ENCODE data around the gene ST7. TPM values are rescaled to one million over a fixed set of nuclear protein-coding genes. Genes with fewer than 3 reads are reported as not detected.

The ST7 gene
- total and polyA plus RNA-seq, 8 donors, result 7.5 to 49.0 (median 16.1) TPM

DNA sequence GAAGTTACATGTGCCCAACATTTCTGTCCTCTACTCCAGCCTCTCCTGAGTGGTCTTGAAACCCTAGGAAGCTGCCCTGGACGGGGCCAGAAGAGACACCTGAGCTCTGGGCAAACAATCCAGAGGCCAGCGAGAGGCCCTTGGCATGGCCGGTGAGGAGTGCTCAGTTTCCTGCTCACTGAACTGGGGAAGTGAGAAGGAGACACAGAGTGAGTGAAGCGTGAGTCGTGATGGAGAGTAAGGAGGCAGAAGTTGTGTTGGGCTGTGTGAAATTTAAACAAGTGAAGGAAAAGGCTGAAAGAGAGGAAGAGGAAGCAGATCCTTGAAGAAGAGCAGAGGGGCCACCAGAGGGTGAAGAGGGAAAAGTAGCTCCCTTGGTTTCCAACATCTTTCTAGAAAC is 296.4 kb downstream of the ST7 start:
- H3K4me1 ChIP-seq, result no peaks in the 10 kb centered on the region
- TF ChIP-seq POLR2AphosphoS5 (IDR thresholded peaks at IDR 0.05), result no peak
- TF ChIP-seq EP300 (IDR thresholded peaks at IDR 0.05), result no peak
- TF ChIP-seq, protein P1, sequence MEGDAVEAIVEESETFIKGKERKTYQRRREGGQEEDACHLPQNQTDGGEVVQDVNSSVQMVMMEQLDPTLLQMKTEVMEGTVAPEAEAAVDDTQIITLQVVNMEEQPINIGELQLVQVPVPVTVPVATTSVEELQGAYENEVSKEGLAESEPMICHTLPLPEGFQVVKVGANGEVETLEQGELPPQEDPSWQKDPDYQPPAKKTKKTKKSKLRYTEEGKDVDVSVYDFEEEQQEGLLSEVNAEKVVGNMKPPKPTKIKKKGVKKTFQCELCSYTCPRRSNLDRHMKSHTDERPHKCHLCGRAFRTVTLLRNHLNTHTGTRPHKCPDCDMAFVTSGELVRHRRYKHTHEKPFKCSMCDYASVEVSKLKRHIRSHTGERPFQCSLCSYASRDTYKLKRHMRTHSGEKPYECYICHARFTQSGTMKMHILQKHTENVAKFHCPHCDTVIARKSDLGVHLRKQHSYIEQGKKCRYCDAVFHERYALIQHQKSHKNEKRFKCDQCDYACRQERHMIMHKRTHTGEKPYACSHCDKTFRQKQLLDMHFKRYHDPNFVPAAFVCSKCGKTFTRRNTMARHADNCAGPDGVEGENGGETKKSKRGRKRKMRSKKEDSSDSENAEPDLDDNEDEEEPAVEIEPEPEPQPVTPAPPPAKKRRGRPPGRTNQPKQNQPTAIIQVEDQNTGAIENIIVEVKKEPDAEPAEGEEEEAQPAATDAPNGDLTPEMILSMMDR (IDR thresholded peaks at IDR 0.05), result no peak
- no peak for TF ChIP-seq POLR2A (IDR thresholded peaks at IDR 0.05)
- DNase-seq, result no peak
- no peaks in the 10 kb centered on the region for H3K27me3 ChIP-seq
- H3K4me3 ChIP-seq, result no peak overlapping the region
- no peaks in the 10 kb centered on the region for H3K36me3 ChIP-seq
- 65 to 77% (median 75%) methylated on average over 5 of the region's 5 CpGs for WGBS, 5 donors
- peaks cover 0 to 8% (median 2%) of the 10 kb centered on the region in 4 donors for H3K9me3 ChIP-seq
- H3K27ac ChIP-seq, result no peak overlapping the region
- intact Hi-C loops (cut with DNase I; ENCODE audit: low total_unique reads), result no loop called here

DNA sequence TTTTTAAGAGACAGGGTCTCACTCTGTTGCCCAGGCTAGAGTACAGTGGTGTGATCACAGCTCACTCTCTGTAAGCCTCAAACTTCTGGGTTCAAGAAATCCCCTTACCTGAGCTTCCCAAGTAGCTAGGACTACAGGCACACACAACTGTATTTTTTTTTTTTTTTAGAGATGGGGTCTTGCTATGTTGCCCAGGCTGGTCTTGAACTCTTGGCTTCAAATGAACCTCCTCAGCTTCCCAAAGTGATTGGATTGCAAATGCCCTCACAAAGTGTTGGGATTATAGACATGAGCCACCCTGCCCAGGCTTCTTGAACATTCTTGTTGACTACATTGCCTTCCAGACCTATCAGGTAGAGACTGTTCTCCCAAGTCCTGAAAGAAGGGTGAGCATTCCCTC is 296.9 kb downstream of the ST7 start:
- H3K4me1 ChIP-seq, result no peaks in the 10 kb centered on the region
- peaks cover 0 to 8% (median 1%) of the 10 kb centered on the region in 4 donors for H3K9me3 ChIP-seq
- H3K36me3 ChIP-seq, result no peaks in the 10 kb centered on the region
- peaks cover 0 to 2% (median 0%) of the 10 kb centered on the region in 3 donors for H3K27me3 ChIP-seq
- no peak for TF ChIP-seq POLR2A (IDR thresholded peaks at IDR 0.05)
- TF ChIP-seq POLR2AphosphoS5 (IDR thresholded peaks at IDR 0.05), result no peak
- H3K4me3 ChIP-seq, result no peak overlapping the region
- intact Hi-C loops (cut with DNase I; ENCODE audit: low total_unique reads), result no loop called here
- no peak for DNase-seq
- H3K27ac ChIP-seq, result no peak overlapping the region

DNA sequence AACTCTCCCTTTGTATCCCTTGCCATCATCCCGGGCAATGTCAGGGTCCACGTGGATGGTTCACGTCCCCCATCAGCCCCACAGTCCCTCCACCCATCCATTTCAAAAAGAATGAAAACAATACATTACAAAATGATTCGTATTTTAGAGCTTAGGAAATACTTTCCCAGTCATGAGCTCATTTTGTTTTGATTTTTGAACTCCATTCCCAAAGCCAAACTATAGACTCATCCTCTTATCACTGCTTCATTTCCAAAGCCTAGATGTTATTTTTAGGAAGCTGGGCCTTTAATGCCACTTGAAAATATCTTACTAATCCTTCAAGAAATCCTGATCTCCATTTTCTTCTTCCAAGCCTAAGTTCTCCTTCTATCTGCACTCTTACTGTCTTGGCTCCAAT is 297.5 kb downstream of the ST7 start:
- Histone ChIP-seq H3K27ac (no peak overlapping the region), H3K36me3 (no peaks in the 10 kb centered on the region), H3K4me3 (no peak overlapping the region), H3K9me3 (peaks cover 0 to 5% (median 0%) of the 10 kb centered on the region in 4 donors), H3K4me1 (no peaks in the 10 kb centered on the region), H3K27me3 (peaks cover 0 to 4% (median 0%) of the 10 kb centered on the region in 3 donors)
- 58 to 76% (median 71%) methylated on average over 4 of the region's 4 CpGs for whole genome bisulfite sequencing, 5 donors
- intact Hi-C loops (cut with DNase I; ENCODE audit: low total_unique reads), result no loop called here
- DNase-seq, result no peak
- TF ChIP-seq POLR2AphosphoS5 (IDR thresholded peaks at IDR 0.05) (no peak), POLR2A (IDR thresholded peaks at IDR 0.05) (no peak), EP300 (IDR thresholded peaks at IDR 0.05) (no peak)
- TF ChIP-seq, protein P1 (IDR thresholded peaks at IDR 0.05), result no peak

DNA sequence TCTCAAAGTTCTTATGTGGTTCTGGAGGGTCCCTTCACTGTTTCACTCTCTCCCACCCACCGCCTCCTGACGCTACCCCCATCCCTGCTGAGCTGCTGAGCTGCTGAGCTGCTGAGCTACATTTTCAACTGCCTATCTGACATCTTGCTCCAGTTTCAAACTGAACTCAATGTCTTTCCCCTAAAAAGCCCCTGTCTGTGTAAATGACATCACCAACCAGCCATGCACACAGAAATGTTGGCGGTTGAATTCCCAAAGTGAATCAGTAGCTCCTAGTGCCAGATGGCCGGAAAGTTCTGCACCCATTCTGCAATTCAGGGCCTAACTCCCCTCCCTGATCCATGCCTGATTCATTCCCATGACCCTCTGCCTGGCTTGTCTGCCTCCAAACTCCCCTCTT is 298.4 kb downstream of the ST7 start:
- Histone ChIP-seq H3K27me3 (peaks cover 0 to 4% (median 0%) of the 10 kb centered on the region in 3 donors), H3K4me1 (no peaks in the 10 kb centered on the region), H3K36me3 (no peaks in the 10 kb centered on the region), H3K9me3 (no peaks in the 10 kb centered on the region), H3K4me3 (no peak overlapping the region), H3K27ac (no peak overlapping the region)
- TF ChIP-seq, protein P1 (IDR thresholded peaks at IDR 0.05), result no peak
- TF ChIP-seq POLR2A (IDR thresholded peaks at IDR 0.05), result no peak
- no peak for TF ChIP-seq EP300 (IDR thresholded peaks at IDR 0.05)
- no peak for TF ChIP-seq POLR2AphosphoS5 (IDR thresholded peaks at IDR 0.05)
- DNase-seq, result no peak
- intact Hi-C loops (cut with DNase I; ENCODE audit: low total_unique reads), result no loop called here
- WGBS, 5 donors, result 85 to 91% (median 90%) methylated on average over 4 of the region's 4 CpGs

DNA sequence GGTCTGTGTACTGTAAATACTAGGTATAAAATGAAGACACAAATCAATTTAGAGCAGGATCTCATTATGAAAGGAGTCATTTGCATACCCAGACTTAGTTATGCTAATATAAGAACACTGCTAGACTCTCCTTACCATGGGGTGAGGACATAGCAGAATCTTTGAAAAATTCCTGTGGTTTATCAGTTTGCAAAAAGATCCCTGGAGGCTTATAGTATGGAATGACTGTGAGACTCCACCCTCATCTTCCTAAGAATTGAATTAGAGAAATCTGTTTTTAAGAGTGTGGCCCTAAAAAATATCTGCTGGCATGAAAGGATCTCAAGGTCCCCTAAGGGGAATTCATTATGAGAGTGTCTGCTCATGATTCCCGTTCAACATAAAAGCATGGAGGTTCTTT is 306.3 kb downstream of the ST7 start:
- no peak for TF ChIP-seq EP300 (IDR thresholded peaks at IDR 0.05)
- TF ChIP-seq POLR2A (IDR thresholded peaks at IDR 0.05), result no peak
- no peak for TF ChIP-seq POLR2AphosphoS5 (IDR thresholded peaks at IDR 0.05)
- TF ChIP-seq, protein P1 (IDR thresholded peaks at IDR 0.05), result no peak
- H3K9me3 ChIP-seq, result no peaks in the 10 kb centered on the region
- intact Hi-C loops (cut with DNase I; ENCODE audit: low total_unique reads), result no loop called here
- peaks cover 0 to 4% (median 0%) of the 10 kb centered on the region in 3 donors for H3K27me3 ChIP-seq
- no peak overlapping the region for H3K27ac ChIP-seq
- H3K36me3 ChIP-seq, result no peaks in the 10 kb centered on the region
- no peak overlapping the region for H3K4me3 ChIP-seq
- 0 to 91% (median 49%) methylated on average over 1 of the region's 1 CpG for WGBS, 5 donors
- no peaks in the 10 kb centered on the region for H3K4me1 ChIP-seq
- DNase-seq, result no peak
